HEK293 (cell line): ENCODE results near the gene MYO1D.

Experiments used
- CTCF ChIA-PET: fragments of 350-600 bp; formaldehyde crosslinking; extraction: SDS; loops from one replicate; lab custom pipeline; 2021; ENCODE audit warnings: antibody characterized with exemption; lab: Yijun Ruan, JAX
- POLR2A ChIA-PET: fragments of 300-600 bp; formaldehyde crosslinking; extraction: SDS; loops from one replicate; lab custom pipeline; 2020; ENCODE audit warnings: antibody characterized with exemption, inconsistent platforms; lab: Yijun Ruan, JAX
- H3K27ac ChIP-seq: fragments of 200-500 bp; sonication (Bioruptor generic); 2 replicates; pipeline ENCODE4 v1.5.1; 2014; ENCODE audit warnings: low read depth, low read length, control low read depth, inconsistent platforms; ENCODE audit errors: extremely low read depth
- H3K36me3 ChIP-seq, 2 experiments: fragments of 200-500 bp in 1 of 2; sonication (Bioruptor generic) in 1 of 2; 1 replicate in 1 of 2; 2 replicates in 1 of 2; pipeline ENCODE4 v1.5.1; 2014 to 2017; ENCODE audit warnings: inconsistent platforms in 2 of 2, low read length in 2 of 2; ENCODE audit not compliant: control insufficient read depth in 2 of 2, insufficient read depth in 1 of 2
- H3K4me1 ChIP-seq: fragments of 200-500 bp; sonication (Bioruptor generic); 2 replicates; pipeline ENCODE4 v1.5.1; 2014; ENCODE audit warnings: mild to moderate bottlenecking, low read length, inconsistent platforms; ENCODE audit not compliant: control insufficient read depth, insufficient read depth
- H3K4me3 ChIP-seq: 2 replicates; pipeline ENCODE4 v1.5.1; 2011; ENCODE audit warnings: low read depth, mild to moderate bottlenecking, control low read depth, low read length, moderate library complexity
- H3K9me3 ChIP-seq: fragments of 200-500 bp; sonication (Bioruptor generic); 2 replicates; pipeline ENCODE4 v1.5.1; 2014; ENCODE audit warnings: low read depth, low read length, inconsistent platforms; ENCODE audit not compliant: control insufficient read depth, insufficient read depth
- IKZF3 ChIP-seq: fragments of 450-650 bp; IDR thresholded peaks from 2 replicates; pipeline ENCODE4 v1.5.0; 2018; ENCODE audit warnings: missing biosample characterization, mild to moderate bottlenecking, missing genetic modification characterization, moderate library complexity
- KLF8 ChIP-seq: fragments of 450-650 bp; formaldehyde crosslinking; IDR thresholded peaks from 2 replicates; pipeline ENCODE4 v1.5.1; 2016; ENCODE audit warnings: missing biosample characterization, missing genetic modification characterization
- MYNN ChIP-seq: fragments of 450-650 bp; formaldehyde crosslinking; IDR thresholded peaks from 2 replicates; pipeline ENCODE4 v1.5.1; 2016; ENCODE audit warnings: missing biosample characterization, missing genetic modification characterization, borderline replicate concordance
- PRDM1 ChIP-seq: fragments of 450-650 bp; formaldehyde crosslinking; IDR thresholded peaks from 2 replicates; pipeline ENCODE4; 2016; ENCODE audit warnings: missing biosample characterization, missing genetic modification characterization
- SCRT1 ChIP-seq: fragments of 450-650 bp; formaldehyde crosslinking; IDR thresholded peaks from 2 replicates; pipeline ENCODE4 v1.5.1; 2016; ENCODE audit warnings: missing biosample characterization, missing genetic modification characterization, borderline replicate concordance
- SCRT2 ChIP-seq: fragments of 450-650 bp; formaldehyde crosslinking; IDR thresholded peaks from 2 replicates; pipeline ENCODE4 v1.5.1; 2016; ENCODE audit warnings: missing biosample characterization, missing genetic modification characterization
- SP2 ChIP-seq: fragments of 450-650 bp; formaldehyde crosslinking; IDR thresholded peaks from 2 replicates; pipeline ENCODE4 v1.5.1; 2016; ENCODE audit warnings: missing biosample characterization, missing genetic modification characterization
- TCF7L2 ChIP-seq: IDR thresholded peaks from 2 replicates; pipeline ENCODE4 v1.6.1; 2011; ENCODE audit warnings: low read depth, mild to moderate bottlenecking, inconsistent platforms, low read length, moderate library complexity, borderline replicate concordance
- ZFP37 ChIP-seq: fragments of 450-650 bp; formaldehyde crosslinking; IDR thresholded peaks from 2 replicates; pipeline ENCODE4 v1.5.1; 2016; ENCODE audit warnings: missing biosample characterization, missing genetic modification characterization
- ZNF132 ChIP-seq: fragments of 450-650 bp; formaldehyde crosslinking; IDR thresholded peaks from 2 replicates; pipeline ENCODE4 v1.5.1; 2017; ENCODE audit warnings: missing biosample characterization, missing genetic modification characterization, borderline replicate concordance
- ZNF239 ChIP-seq: fragments of 450-650 bp; formaldehyde crosslinking; IDR thresholded peaks from 2 replicates; pipeline ENCODE4 v1.5.1; 2016; ENCODE audit warnings: missing biosample characterization, missing genetic modification characterization
- ZNF302 ChIP-seq: fragments of 450-650 bp; formaldehyde crosslinking; IDR thresholded peaks from 2 replicates; pipeline ENCODE4 v1.5.1; 2016; ENCODE audit warnings: missing biosample characterization, missing genetic modification characterization, low read depth
- ZNF433 ChIP-seq: fragments of 450-650 bp; formaldehyde crosslinking; IDR thresholded peaks from 2 replicates; pipeline ENCODE4 v1.5.1; 2016; ENCODE audit warnings: missing biosample characterization, missing genetic modification characterization, low read depth
- ZNF629 ChIP-seq: fragments of 450-650 bp; formaldehyde crosslinking; IDR thresholded peaks from 2 replicates; pipeline ENCODE4 v1.5.1; 2017; ENCODE audit warnings: missing biosample characterization, missing genetic modification characterization
- ZNF677 ChIP-seq: fragments of 450-650 bp; IDR thresholded peaks from 2 replicates; pipeline ENCODE4 v1.5.0; 2018; ENCODE audit warnings: missing biosample characterization, mild to moderate bottlenecking, missing genetic modification characterization, moderate library complexity
- ZNF76 ChIP-seq: fragments of 450-650 bp; formaldehyde crosslinking; IDR thresholded peaks from 2 replicates; pipeline ENCODE4; 2016; ENCODE audit warnings: low read depth, missing biosample characterization, missing genetic modification characterization, borderline replicate concordance
- ZNF837 ChIP-seq: fragments of 450-650 bp; formaldehyde crosslinking; IDR thresholded peaks from 2 replicates; pipeline ENCODE4 v1.5.1; 2016; ENCODE audit warnings: missing biosample characterization, missing genetic modification characterization
- ZSCAN30 ChIP-seq: fragments of 450-650 bp; IDR thresholded peaks from 2 replicates; pipeline ENCODE4 v1.5.1; 2018; ENCODE audit warnings: missing biosample characterization, mild to moderate bottlenecking, missing genetic modification characterization, moderate library complexity
- TF ChIP-seq, protein P1 (sequence below): fragments of 450-650 bp; formaldehyde crosslinking; IDR thresholded peaks from 2 replicates; pipeline ENCODE4 v1.5.1; 2016; ENCODE audit warnings: missing biosample characterization, missing genetic modification characterization
- TF ChIP-seq, protein P2 (sequence below): fragments of 450-650 bp; formaldehyde crosslinking; IDR thresholded peaks from 2 replicates; pipeline ENCODE4 v1.5.1; 2016; ENCODE audit warnings: missing biosample characterization, missing genetic modification characterization, low read depth
- TF ChIP-seq, protein P3 (sequence below): fragments of 450-650 bp; formaldehyde crosslinking; conservative IDR thresholded peaks from 2 replicates; pipeline ENCODE4 v1.5.1; 2016; ENCODE audit warnings: low read depth, missing biosample characterization, missing genetic modification characterization
- TF ChIP-seq, protein P4 (sequence below): fragments of 450-650 bp; IDR thresholded peaks from 2 replicates; pipeline ENCODE4 v1.5.1; 2018; ENCODE audit warnings: missing biosample characterization, mild to moderate bottlenecking, missing genetic modification characterization

The MYO1D gene

DNA sequence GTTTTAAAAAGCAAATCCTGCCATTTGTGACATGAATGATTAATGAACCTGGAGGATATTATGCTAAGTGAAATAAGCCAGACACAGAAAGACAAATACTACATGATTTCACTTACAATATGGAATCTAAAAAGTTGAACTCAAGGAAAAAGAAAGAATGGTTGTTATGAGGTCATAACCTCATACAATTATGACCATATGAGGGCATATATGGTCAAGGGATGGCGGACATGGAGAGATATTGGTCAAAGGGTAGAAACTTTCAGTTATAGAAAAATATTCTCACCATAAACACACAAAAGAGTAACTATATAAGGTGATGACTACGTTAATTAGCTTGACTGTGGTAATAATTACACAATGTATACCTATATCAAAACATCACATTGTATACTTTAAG, 56.5 kb downstream of the MYO1D start:
- H3K4me1 ChIP-seq = peaks cover 10% of the 10 kb centered on the region
- ChIA-PET POLR2A (no interaction called here), CTCF (interaction anchor here (2.3 kb wide), 1 partner anchor 56 kb away, joined by 9 read pairs; the partner anchor contains the start of gene MYO1D)
- TF ChIP-seq, protein P1, sequence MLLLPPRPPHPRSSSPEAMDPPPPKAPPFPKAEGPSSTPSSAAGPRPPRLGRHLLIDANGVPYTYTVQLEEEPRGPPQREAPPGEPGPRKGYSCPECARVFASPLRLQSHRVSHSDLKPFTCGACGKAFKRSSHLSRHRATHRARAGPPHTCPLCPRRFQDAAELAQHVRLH (tag by site-specific recombination) = no peak
- TF ChIP-seq ZNF837 (tag by site-specific recombination) = no peak
- TF ChIP-seq, protein P2, sequence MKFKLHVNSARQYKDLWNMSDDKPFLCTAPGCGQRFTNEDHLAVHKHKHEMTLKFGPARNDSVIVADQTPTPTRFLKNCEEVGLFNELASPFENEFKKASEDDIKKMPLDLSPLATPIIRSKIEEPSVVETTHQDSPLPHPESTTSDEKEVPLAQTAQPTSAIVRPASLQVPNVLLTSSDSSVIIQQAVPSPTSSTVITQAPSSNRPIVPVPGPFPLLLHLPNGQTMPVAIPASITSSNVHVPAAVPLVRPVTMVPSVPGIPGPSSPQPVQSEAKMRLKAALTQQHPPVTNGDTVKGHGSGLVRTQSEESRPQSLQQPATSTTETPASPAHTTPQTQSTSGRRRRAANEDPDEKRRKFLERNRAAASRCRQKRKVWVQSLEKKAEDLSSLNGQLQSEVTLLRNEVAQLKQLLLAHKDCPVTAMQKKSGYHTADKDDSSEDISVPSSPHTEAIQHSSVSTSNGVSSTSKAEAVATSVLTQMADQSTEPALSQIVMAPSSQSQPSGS (tag by site-specific recombination) = peak; percentile 31; the same call in 1 of the 2 replicates
- no peak for TF ChIP-seq IKZF3 (tag by site-specific recombination)
- TF ChIP-seq ZNF629 (tag by site-specific recombination) = 0 out of 2 replicates have a peak, but pooled peaks have one; percentile 22
- TF ChIP-seq ZNF302 = no peak
- TF ChIP-seq, all 188 proteins: peak for 2
- H3K4me3 ChIP-seq = no peak overlapping the region
- no peaks in the 10 kb centered on the region for H3K36me3 ChIP-seq
- no peaks in the 10 kb centered on the region for H3K9me3 ChIP-seq
- H3K27ac ChIP-seq = no peak overlapping the region

DNA sequence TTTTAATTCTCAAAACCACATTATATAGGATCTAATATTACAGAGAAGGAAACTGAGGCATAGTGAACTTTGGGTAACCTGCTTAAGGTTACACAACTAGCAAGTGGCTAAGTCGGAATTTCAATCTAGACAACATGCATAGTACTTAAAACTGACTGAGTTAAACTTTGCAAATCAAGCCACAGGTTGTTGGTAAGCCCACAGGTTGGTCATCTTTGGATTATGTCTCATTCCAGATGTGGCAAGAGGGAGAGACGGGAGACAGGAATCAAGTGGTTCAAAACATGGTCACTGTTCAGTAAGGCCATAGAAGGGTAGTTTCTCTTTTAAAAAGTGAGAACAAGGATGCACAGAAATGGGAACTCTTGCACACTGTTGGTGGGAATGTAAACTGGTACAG, 57.1 kb downstream of the MYO1D start:
- TF ChIP-seq ZFP37 (no peak), KLF8 (tag by site-specific recombination) (no peak), ZSCAN30 (tag by site-specific recombination) (no peak), SCRT2 (tag by site-specific recombination) (peak; percentile 82; the same call in 1 of the 2 replicates), ZNF433 (tag by site-specific recombination) (no peak), ZNF76 (no peak), ZNF677 (tag by site-specific recombination) (no peak), PRDM1 (tag by site-specific recombination) (no peak), ZNF132 (tag by site-specific recombination) (no peak), MYNN (tag by site-specific recombination) (no peak), TCF7L2 (no peak), ZNF239 (tag by site-specific recombination) (no peak), SP2 (tag by site-specific recombination) (no peak), SCRT1 (peak; percentile 81)
- TF ChIP-seq, protein P3, sequence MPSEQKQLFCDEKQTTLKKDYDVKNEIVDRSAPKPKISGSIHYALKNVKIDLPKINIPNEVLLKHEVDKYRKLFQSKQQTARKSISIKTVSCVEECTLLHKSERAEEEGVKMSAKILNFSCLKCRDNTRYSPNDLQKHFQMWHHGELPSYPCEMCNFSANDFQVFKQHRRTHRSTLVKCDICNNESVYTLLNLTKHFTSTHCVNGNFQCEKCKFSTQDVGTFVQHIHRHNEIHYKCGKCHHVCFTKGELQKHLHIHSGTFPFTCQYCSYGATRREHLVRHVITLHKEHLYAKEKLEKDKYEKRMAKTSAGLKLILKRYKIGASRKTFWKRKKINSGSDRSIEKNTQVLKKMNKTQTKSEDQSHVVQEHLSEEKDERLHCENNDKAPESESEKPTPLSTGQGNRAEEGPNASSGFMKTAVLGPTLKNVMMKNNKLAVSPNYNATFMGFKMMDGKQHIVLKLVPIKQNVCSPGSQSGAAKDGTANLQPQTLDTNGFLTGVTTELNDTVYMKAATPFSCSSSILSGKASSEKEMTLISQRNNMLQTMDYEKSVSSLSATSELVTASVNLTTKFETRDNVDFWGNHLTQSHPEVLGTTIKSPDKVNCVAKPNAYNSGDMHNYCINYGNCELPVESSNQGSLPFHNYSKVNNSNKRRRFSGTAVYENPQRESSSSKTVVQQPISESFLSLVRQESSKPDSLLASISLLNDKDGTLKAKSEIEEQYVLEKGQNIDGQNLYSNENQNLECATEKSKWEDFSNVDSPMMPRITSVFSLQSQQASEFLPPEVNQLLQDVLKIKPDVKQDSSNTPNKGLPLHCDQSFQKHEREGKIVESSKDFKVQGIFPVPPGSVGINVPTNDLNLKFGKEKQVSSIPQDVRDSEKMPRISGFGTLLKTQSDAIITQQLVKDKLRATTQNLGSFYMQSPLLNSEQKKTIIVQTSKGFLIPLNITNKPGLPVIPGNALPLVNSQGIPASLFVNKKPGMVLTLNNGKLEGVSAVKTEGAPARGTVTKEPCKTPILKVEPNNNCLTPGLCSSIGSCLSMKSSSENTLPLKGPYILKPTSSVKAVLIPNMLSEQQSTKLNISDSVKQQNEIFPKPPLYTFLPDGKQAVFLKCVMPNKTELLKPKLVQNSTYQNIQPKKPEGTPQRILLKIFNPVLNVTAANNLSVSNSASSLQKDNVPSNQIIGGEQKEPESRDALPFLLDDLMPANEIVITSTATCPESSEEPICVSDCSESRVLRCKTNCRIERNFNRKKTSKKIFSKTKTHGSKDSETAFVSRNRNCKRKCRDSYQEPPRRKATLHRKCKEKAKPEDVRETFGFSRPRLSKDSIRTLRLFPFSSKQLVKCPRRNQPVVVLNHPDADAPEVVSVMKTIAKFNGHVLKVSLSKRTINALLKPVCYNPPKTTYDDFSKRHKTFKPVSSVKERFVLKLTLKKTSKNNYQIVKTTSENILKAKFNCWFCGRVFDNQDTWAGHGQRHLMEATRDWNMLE (tag by site-specific recombination) = no peak
- TF ChIP-seq, protein P4, sequence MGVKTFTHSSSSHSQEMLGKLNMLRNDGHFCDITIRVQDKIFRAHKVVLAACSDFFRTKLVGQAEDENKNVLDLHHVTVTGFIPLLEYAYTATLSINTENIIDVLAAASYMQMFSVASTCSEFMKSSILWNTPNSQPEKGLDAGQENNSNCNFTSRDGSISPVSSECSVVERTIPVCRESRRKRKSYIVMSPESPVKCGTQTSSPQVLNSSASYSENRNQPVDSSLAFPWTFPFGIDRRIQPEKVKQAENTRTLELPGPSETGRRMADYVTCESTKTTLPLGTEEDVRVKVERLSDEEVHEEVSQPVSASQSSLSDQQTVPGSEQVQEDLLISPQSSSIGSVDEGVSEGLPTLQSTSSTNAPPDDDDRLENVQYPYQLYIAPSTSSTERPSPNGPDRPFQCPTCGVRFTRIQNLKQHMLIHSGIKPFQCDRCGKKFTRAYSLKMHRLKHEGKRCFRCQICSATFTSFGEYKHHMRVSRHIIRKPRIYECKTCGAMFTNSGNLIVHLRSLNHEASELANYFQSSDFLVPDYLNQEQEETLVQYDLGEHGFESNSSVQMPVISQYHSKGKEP (tag by site-specific recombination) = no peak
- TF ChIP-seq, protein P1 (tag by site-specific recombination) = no peak
- Histone ChIP-seq H3K4me3 (no peak overlapping the region), H3K27ac (no peak overlapping the region), H3K9me3 (no peaks in the 10 kb centered on the region), H3K4me1 (peaks cover 10% of the 10 kb centered on the region), H3K36me3 (no peaks in the 10 kb centered on the region)
- POLR2A ChIA-PET = no interaction called here
- CTCF ChIA-PET = interaction anchor here (1.4 to 2.3 kb wide), 2 partner anchors 57 to 59 kb away, joined by 4 to 9 read pairs; partner anchors contain the start of gene MYO1D
